H9 (cell line): Measurements from ENCODE around the gene EPHB3. TPM values are rescaled to one million over a fixed set of nuclear protein-coding genes. Genes with fewer than 3 reads are reported as not detected.

Source experiments
- DNase-seq: peaks from one replicate; pipeline ENCODE4 v3.0.0-alpha.2; 2017
- H2AFZ ChIP-seq: one replicate; pipeline ENCODE4 v1.6.1; 2013; ENCODE audit warnings: mild to moderate bottlenecking, low read length, control low read depth, moderate library complexity
- H2AK5ac ChIP-seq: 2 replicates; pipeline ENCODE4 v1.6.1; 2013; ENCODE audit warnings: low read length, control low read depth, mixed read lengths; ENCODE audit not compliant: insufficient read length
- H2BK120ac ChIP-seq: one replicate; pipeline ENCODE4 v1.6.1; 2013; ENCODE audit warnings: low read depth, mild to moderate bottlenecking, low read length, control low read depth, inconsistent platforms; ENCODE audit not compliant: poor library complexity, severe bottlenecking
- H2BK12ac ChIP-seq: 2 replicates; pipeline ENCODE4 v1.6.1; 2013; ENCODE audit warnings: low read length, control low read depth, mixed read lengths, low read depth; ENCODE audit not compliant: insufficient read length
- H2BK15ac ChIP-seq: 2 replicates; pipeline ENCODE4 v1.6.1; 2013; ENCODE audit warnings: low read depth, low read length, control low read depth
- H2BK20ac ChIP-seq: one replicate; pipeline ENCODE4 v1.6.1; 2013; ENCODE audit warnings: low read depth, mild to moderate bottlenecking, low read length, control low read depth, inconsistent platforms; ENCODE audit not compliant: poor library complexity, severe bottlenecking
- H2BK5ac ChIP-seq: 2 replicates; pipeline ENCODE4 v1.6.1; 2013; ENCODE audit warnings: low read length, control low read depth, mixed read lengths; ENCODE audit not compliant: insufficient read length
- H3K14ac ChIP-seq: 2 replicates; pipeline ENCODE4 v1.6.1; 2013; ENCODE audit warnings: low read length, control low read depth; ENCODE audit not compliant: insufficient read depth
- H3K18ac ChIP-seq: 2 replicates; pipeline ENCODE4 v1.6.1; 2013; ENCODE audit warnings: low read depth, mild to moderate bottlenecking, mixed read lengths, low read length, control low read depth; ENCODE audit not compliant: insufficient read length
- H3K23ac ChIP-seq: 2 replicates; pipeline ENCODE4 v1.6.1; 2013; ENCODE audit warnings: low read length, control low read depth, mixed read lengths, low read depth; ENCODE audit not compliant: insufficient read length
- H3K23me2 ChIP-seq: 2 replicates; pipeline ENCODE4 v1.6.1; 2013; ENCODE audit warnings: low read depth, mild to moderate bottlenecking, mixed read lengths, low read length, control low read depth; ENCODE audit not compliant: insufficient read length, poor library complexity, severe bottlenecking
- H3K27ac ChIP-seq: 2 replicates; pipeline ENCODE4 v1.5.1; 2013; ENCODE audit warnings: low read length, control low read depth, mixed read lengths, low read depth; ENCODE audit not compliant: insufficient read length
- H3K27me3 ChIP-seq: 2 replicates; pipeline ENCODE4 v1.6.1; 2013; ENCODE audit warnings: low read length, control low read depth, inconsistent platforms; ENCODE audit not compliant: insufficient read depth
- H3K4ac ChIP-seq: 2 replicates; pipeline ENCODE4 v1.6.1; 2013; ENCODE audit warnings: low read depth, mild to moderate bottlenecking, control low read depth, inconsistent platforms, low read length, moderate library complexity
- H3K4me1 ChIP-seq: 2 replicates; pipeline ENCODE4 v1.6.1; 2013; ENCODE audit warnings: low read length, control low read depth, inconsistent platforms; ENCODE audit not compliant: insufficient read depth
- H3K4me2 ChIP-seq: 2 replicates; pipeline ENCODE4 v1.6.1; 2013; ENCODE audit warnings: low read length, control low read depth, mixed read lengths; ENCODE audit not compliant: insufficient read length, insufficient read depth
- H3K56ac ChIP-seq: 2 replicates; pipeline ENCODE4 v1.6.1; 2013; ENCODE audit warnings: low read depth, mild to moderate bottlenecking, mixed read lengths, low read length, control low read depth; ENCODE audit not compliant: insufficient read length
- H3K79me1 ChIP-seq: 2 replicates; pipeline ENCODE4 v1.6.1; 2013; ENCODE audit warnings: low read depth, mild to moderate bottlenecking, moderate library complexity, low read length, control low read depth, inconsistent platforms; ENCODE audit not compliant: insufficient read depth, poor library complexity, severe bottlenecking
- H3K79me2 ChIP-seq: 2 replicates; pipeline ENCODE4 v1.6.1; 2013; ENCODE audit warnings: low read length, control low read depth, inconsistent platforms; ENCODE audit not compliant: insufficient read depth
- H3K9ac ChIP-seq: 2 replicates; pipeline ENCODE4 v1.6.1; 2013; ENCODE audit warnings: low read length, control low read depth, mixed read lengths; ENCODE audit not compliant: insufficient read length; ENCODE audit errors: extremely low read depth
- H3K9me3 ChIP-seq: one replicate; pipeline ENCODE4 v1.6.1; 2013; ENCODE audit warnings: low read depth, low read length, inconsistent platforms; ENCODE audit not compliant: control insufficient read depth
- H3T11ph ChIP-seq: one replicate; pipeline ENCODE4 v1.6.1; 2013; ENCODE audit warnings: mild to moderate bottlenecking, low read length, control low read depth, inconsistent platforms
- H4K20me1 ChIP-seq: one replicate; pipeline ENCODE4 v1.6.1; 2013; ENCODE audit not compliant: control insufficient read depth, insufficient read length, insufficient read depth
- H4K5ac ChIP-seq: 2 replicates; pipeline ENCODE4 v1.6.1; 2013; ENCODE audit warnings: low read depth, mild to moderate bottlenecking, mixed read lengths, low read length, control low read depth; ENCODE audit not compliant: insufficient read length
- H4K8ac ChIP-seq: replicated peaks from 2 replicates; pipeline ENCODE4 v1.6.1; 2013; ENCODE audit warnings: low read length, control low read depth, mixed read lengths, low read depth; ENCODE audit not compliant: insufficient read length
- H4K91ac ChIP-seq: 2 replicates; pipeline ENCODE4 v1.6.1; 2013; ENCODE audit warnings: low read depth, mild to moderate bottlenecking, moderate library complexity, mixed read lengths, low read length, control low read depth; ENCODE audit not compliant: insufficient read length
- H3K27ac Mint-ChIP-seq, 3 experiments: 2 replicates in 2 of 3; 3 replicates in 1 of 3; pipeline ENCODE4 v1.8.0; 2020 to 2021; ENCODE audit warnings: mixed read lengths in 3 of 3, mild to moderate bottlenecking in 1 of 3, moderate library complexity in 1 of 3
- H3K27me3 Mint-ChIP-seq: 2 replicates; pipeline ENCODE4 v1.8.0; 2021; ENCODE audit warnings: low read depth, mild to moderate bottlenecking, moderate library complexity, mixed read lengths
- H3K36me3 Mint-ChIP-seq, 3 experiments: 2 replicates in 2 of 3; 3 replicates in 1 of 3; pipeline ENCODE4 v1.8.0; 2020 to 2021; ENCODE audit warnings: low read depth in 3 of 3, mixed read lengths in 3 of 3; ENCODE audit not compliant: insufficient read depth in 1 of 3
- H3K4me1 Mint-ChIP-seq, 2 experiments: 2 replicates each; pipeline ENCODE4 v1.8.0; 2020; ENCODE audit warnings: mixed read lengths in 2 of 2
- H3K4me3 Mint-ChIP-seq, 2 experiments: 2 replicates in 1 of 2; 3 replicates in 1 of 2; pipeline ENCODE4 v1.8.0; 2020 to 2021; ENCODE audit warnings: mild to moderate bottlenecking in 2 of 2, mixed read lengths in 2 of 2, moderate library complexity in 1 of 2
- H3K9me3 Mint-ChIP-seq, 2 experiments: 2 replicates in 1 of 2; 3 replicates in 1 of 2; pipeline ENCODE4 v1.8.0; 2020; ENCODE audit warnings: mild to moderate bottlenecking in 2 of 2, mixed read lengths in 2 of 2, moderate library complexity in 1 of 2
- CTCF ChIP-seq: fragments of 200-600 bp; sonication (generic); conservative IDR thresholded peaks from 3 replicates; pipeline ENCODE4 v1.8.0; 2021; ENCODE audit warnings: antibody characterized with exemption, mild to moderate bottlenecking
- WGBS: extraction: QIAGEN DNeasy Blood & Tissue Kit; methylation state at CpG from one replicate; pipeline ENCODE4 v1.1.7; 2013; ENCODE audit warnings: missing lambda C conversion rate, low lambda C conversion rate, mixed read lengths; ENCODE audit not compliant: insufficient read length; ENCODE audit errors: extremely low coverage; 5-methylcytosine and 5-hydroxymethylcytosine counted together
- total RNA-seq: library from RNA; stranded (reverse); gene quantifications from 2 replicates; pipeline ENCODE4 v1.2.1, GENCODE V29; 2021

The EPHB3 gene
- total RNA-seq, 1 experiment from 2014 or later, result 1.0 TPM

GRCh38 chr3:184552863-184553262 lies 8.7 kb upstream of the EPHB3 start:
- no peak overlapping the region for H3K27ac ChIP-seq
- no peak overlapping the region for H4K8ac ChIP-seq
- no peak overlapping the region for H2BK12ac ChIP-seq
- no CpG with 5 or more reads among the region's 13 CpGs for WGBS
- no peak overlapping the region for H2BK5ac ChIP-seq
- H3K23ac ChIP-seq, result no peak overlapping the region
- H3K4ac ChIP-seq, result no peak overlapping the region
- Mint-ChIP-seq H3K27me3 (peaks cover 56% of the 10 kb centered on the region), H3K27ac (no peak overlapping the region), H3K36me3 (no peaks in the 10 kb centered on the region), H3K9me3 (no peaks in the 10 kb centered on the region), H3K4me1 (peaks cover 14 to 17% of the 10 kb centered on the region in 2 experiments), H3K4me3 (no peak overlapping the region)
- no peaks in the 10 kb centered on the region for H3K79me1 ChIP-seq
- no peak overlapping the region for H3K56ac ChIP-seq
- H3K9me3 ChIP-seq, result no peaks in the 10 kb centered on the region
- no peak overlapping the region for H3K4me2 ChIP-seq
- no peaks in the 10 kb centered on the region for H3K27me3 ChIP-seq
- no peak overlapping the region for H2AK5ac ChIP-seq
- H4K91ac ChIP-seq, result no peak overlapping the region
- no peaks in the 10 kb centered on the region for H3K79me2 ChIP-seq
- H4K5ac ChIP-seq, result no peak overlapping the region
- TF ChIP-seq CTCF, result no peak
- no peak overlapping the region for H2BK20ac ChIP-seq
- H3T11ph ChIP-seq, result no peak overlapping the region
- H4K20me1 ChIP-seq, result no peaks in the 10 kb centered on the region
- H2BK120ac ChIP-seq, result no peak overlapping the region
- H2BK15ac ChIP-seq, result no peak overlapping the region
- H2AFZ ChIP-seq, result no peak overlapping the region
- H3K4me1 ChIP-seq, result no peaks in the 10 kb centered on the region
- H3K18ac ChIP-seq, result no peak overlapping the region
- DNase-seq, result no peak
- H3K14ac ChIP-seq, result no peak overlapping the region
- no peaks in the 10 kb centered on the region for H3K23me2 ChIP-seq
- H3K9ac ChIP-seq, result no peak overlapping the region
